Neural cell (in vitro differentiated cells): ENCODE measurements around the gene MYO9A. TPM values are rescaled to one million over a fixed set of nuclear protein-coding genes. Genes with fewer than 3 reads are reported as not detected.
"Not testable (repeated sequence)": the region's sequence is repeated elsewhere in the genome, so short reads cannot be mapped to it uniquely, and the experiment has no call there.

Source experiments
- H2AFZ ChIP-seq: fragments of 200-600, 300-800 bp; sonication (generic), shearing (Covaris generic); 2 replicates; pipeline ENCODE4 v1.6.0; 2014; ENCODE audit warnings: low read depth, mild to moderate bottlenecking, antibody characterized with exemption, low read length, moderate library complexity
- H3F3A ChIP-seq: fragments of 200-600 bp; shearing (Covaris generic); 2 replicates; pipeline ENCODE4 v1.6.1; 2016; ENCODE audit warnings: mild to moderate bottlenecking, moderate library complexity, mixed read lengths, antibody characterized with exemption, low read length; ENCODE audit not compliant: insufficient read depth, poor library complexity, severe bottlenecking
- H3K27ac ChIP-seq: fragments of 200-600, 300-800 bp; sonication (generic), shearing (Covaris generic); 2 replicates; pipeline ENCODE4 v1.5.1; 2014; ENCODE audit warnings: mild to moderate bottlenecking, low read length, moderate library complexity
- H3K27me3 ChIP-seq: fragments of 300-800, 200-600 bp; sonication (generic), shearing (Covaris generic); 2 replicates; pipeline ENCODE4 v1.6.0; 2014; ENCODE audit warnings: mild to moderate bottlenecking, low read depth, low read length, moderate library complexity; ENCODE audit not compliant: insufficient read depth
- H3K36me3 ChIP-seq: fragments of 300-800, 200-600 bp; sonication (generic), shearing (Covaris generic); 2 replicates; pipeline ENCODE4 v1.5.1; 2014; ENCODE audit warnings: mild to moderate bottlenecking, antibody characterized with exemption, low read length, moderate library complexity; ENCODE audit not compliant: insufficient read depth
- H3K4me2 ChIP-seq: fragments of 300-800, 200-600 bp; sonication (generic), shearing (Covaris generic); 2 replicates; pipeline ENCODE4 v1.6.0; 2014; ENCODE audit warnings: mild to moderate bottlenecking, low read length
- H3K4me3 ChIP-seq: fragments of 300-800, 200-600 bp; sonication (generic), shearing (Covaris generic); 2 replicates; pipeline ENCODE4 v1.5.1; 2014; ENCODE audit warnings: mild to moderate bottlenecking, low read length, moderate library complexity
- H3K79me2 ChIP-seq: fragments of 200-600 bp; shearing (Covaris generic); replicated peaks from 2 replicates; pipeline ENCODE4 v1.6.0; 2014; ENCODE audit warnings: mild to moderate bottlenecking, low read length, moderate library complexity; ENCODE audit not compliant: insufficient read depth
- H3K9ac ChIP-seq: fragments of 300-800, 200-600 bp; sonication (generic), shearing (Covaris generic); 2 replicates; pipeline ENCODE4 v1.6.1; 2016; ENCODE audit warnings: mild to moderate bottlenecking, low read length, mixed read lengths
- H3K9me2 ChIP-seq: fragments of 200-600 bp; shearing (Covaris generic); 2 replicates; pipeline ENCODE4 v1.6.1; 2016; ENCODE audit warnings: mild to moderate bottlenecking, low read length, mixed read lengths; ENCODE audit not compliant: insufficient read depth
- H3K9me3 ChIP-seq: fragments of 200-600, 300-800 bp; sonication (generic), shearing (Covaris generic); 2 replicates; pipeline ENCODE4 v1.6.1; 2016; ENCODE audit warnings: mild to moderate bottlenecking, mixed run types, low read length, moderate library complexity, mixed read lengths
- H4K20me1 ChIP-seq: fragments of 200-600 bp; shearing (Covaris generic); 2 replicates; pipeline ENCODE4 v1.6.1; 2016; ENCODE audit warnings: mild to moderate bottlenecking, mixed run types; ENCODE audit not compliant: insufficient read depth
- EP300 ChIP-seq: fragments of 450-650 bp; conservative IDR thresholded peaks from 2 replicates; pipeline ENCODE4 v1.6.1; 2014; ENCODE audit warnings: antibody characterized with exemption, mild to moderate bottlenecking, moderate library complexity; ENCODE audit not compliant: poor library complexity, severe bottlenecking
- EZH2 ChIP-seq: fragments of 200-600, 300-800 bp; shearing (Covaris generic), sonication (generic); IDR thresholded peaks from 2 replicates; pipeline ENCODE4 v1.6.1; 2014; ENCODE audit warnings: antibody characterized with exemption, low read length, borderline replicate concordance, mild to moderate bottlenecking; ENCODE audit not compliant: insufficient read depth, poor library complexity, severe bottlenecking
- MXI1 ChIP-seq: fragments of 450-650 bp; conservative IDR thresholded peaks from 2 replicates; pipeline ENCODE4 v1.6.1; 2014; ENCODE audit warnings: antibody characterized with exemption, mild to moderate bottlenecking; ENCODE audit not compliant: poor library complexity, severe bottlenecking
- POLR2AphosphoS5 ChIP-seq: IDR thresholded peaks from 2 replicates; pipeline ENCODE4 v1.6.1; 2012
- RAD21 ChIP-seq: fragments of 450-650 bp; conservative IDR thresholded peaks from 2 replicates; pipeline ENCODE4 v1.6.1; 2014; ENCODE audit warnings: antibody characterized with exemption, mild to moderate bottlenecking, moderate library complexity
- REST ChIP-seq: IDR thresholded peaks from 2 replicates; pipeline ENCODE4 v1.6.1; 2012; ENCODE audit warnings: borderline replicate concordance
- SMC3 ChIP-seq: fragments of 450-650 bp; conservative IDR thresholded peaks from 2 replicates; pipeline ENCODE4 v1.6.1; 2014; ENCODE audit warnings: antibody characterized with exemption, mild to moderate bottlenecking, moderate library complexity; ENCODE audit not compliant: poor library complexity
- TAF1 ChIP-seq: IDR thresholded peaks from 2 replicates; pipeline ENCODE4 v1.6.1; 2012; ENCODE audit warnings: low read depth
- polyA plus RNA-seq: library from polyadenylated mRNA; depleted of rRNA; stranded (reverse); fragments of >200 nt; gene quantifications from 2 replicates; pipeline ENCODE4 v1.2.3, GENCODE V29; 2014
- TF ChIP-seq, protein P1 (sequence below): fragments of 450-650 bp; IDR thresholded peaks from 2 replicates; pipeline ENCODE4 v1.5.1; 2014; ENCODE audit warnings: antibody characterized with exemption, mild to moderate bottlenecking, moderate library complexity; ENCODE audit not compliant: poor library complexity, severe bottlenecking

Gene MYO9A
- polyA plus RNA-seq, 1 donor from 2014 or later: 22.7 TPM

GRCh38 chr15:72058585-72058984, 59.4 kb downstream of the MYO9A start:
- TF ChIP-seq TAF1 (no peak), RAD21 (no peak), REST (no peak), EP300 (no peak), POLR2AphosphoS5 (no peak), SMC3 (no peak), MXI1 (no peak), EZH2 (no peak)
- TF ChIP-seq, protein P1, sequence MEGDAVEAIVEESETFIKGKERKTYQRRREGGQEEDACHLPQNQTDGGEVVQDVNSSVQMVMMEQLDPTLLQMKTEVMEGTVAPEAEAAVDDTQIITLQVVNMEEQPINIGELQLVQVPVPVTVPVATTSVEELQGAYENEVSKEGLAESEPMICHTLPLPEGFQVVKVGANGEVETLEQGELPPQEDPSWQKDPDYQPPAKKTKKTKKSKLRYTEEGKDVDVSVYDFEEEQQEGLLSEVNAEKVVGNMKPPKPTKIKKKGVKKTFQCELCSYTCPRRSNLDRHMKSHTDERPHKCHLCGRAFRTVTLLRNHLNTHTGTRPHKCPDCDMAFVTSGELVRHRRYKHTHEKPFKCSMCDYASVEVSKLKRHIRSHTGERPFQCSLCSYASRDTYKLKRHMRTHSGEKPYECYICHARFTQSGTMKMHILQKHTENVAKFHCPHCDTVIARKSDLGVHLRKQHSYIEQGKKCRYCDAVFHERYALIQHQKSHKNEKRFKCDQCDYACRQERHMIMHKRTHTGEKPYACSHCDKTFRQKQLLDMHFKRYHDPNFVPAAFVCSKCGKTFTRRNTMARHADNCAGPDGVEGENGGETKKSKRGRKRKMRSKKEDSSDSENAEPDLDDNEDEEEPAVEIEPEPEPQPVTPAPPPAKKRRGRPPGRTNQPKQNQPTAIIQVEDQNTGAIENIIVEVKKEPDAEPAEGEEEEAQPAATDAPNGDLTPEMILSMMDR: no peak
- Histone ChIP-seq H3K4me2 (no peak overlapping the region), H2AFZ (no peak overlapping the region), H3F3A (no peaks in the 10 kb centered on the region), H3K4me3 (no peak overlapping the region), H3K9ac (no peak overlapping the region), H3K79me2 (peaks cover 4% of the 10 kb centered on the region), H3K27me3 (no peaks in the 10 kb centered on the region), H3K9me2 (no peaks in the 10 kb centered on the region), H3K27ac (no peak overlapping the region), H3K36me3 (no peaks in the 10 kb centered on the region), H4K20me1 (no peaks in the 10 kb centered on the region), H3K9me3 (no peaks in the 10 kb centered on the region)

DNA sequence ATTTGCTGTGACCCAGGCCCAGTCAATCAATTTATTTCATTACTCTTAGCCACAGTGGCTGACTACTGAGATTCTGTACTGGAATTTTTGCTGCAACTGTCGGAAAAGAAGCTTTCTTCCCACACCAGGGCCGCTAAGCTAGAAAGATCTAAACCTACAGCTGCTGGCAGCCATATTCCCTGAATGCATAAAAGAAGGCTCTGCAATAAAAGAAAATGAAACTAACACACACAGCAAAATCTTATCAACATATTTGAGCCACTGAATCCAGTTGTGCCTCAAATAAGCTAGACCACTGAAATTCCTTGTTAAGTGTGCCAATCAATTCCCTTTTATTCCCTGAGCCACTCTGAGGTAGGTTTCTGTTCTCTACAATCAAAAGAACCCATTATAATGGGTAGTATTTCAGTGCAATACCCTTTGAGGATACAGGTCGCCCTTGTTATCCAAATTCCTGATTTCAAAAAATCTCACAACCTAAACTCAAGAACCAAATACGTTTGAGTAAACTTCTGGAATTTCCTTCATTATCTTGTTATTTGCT, 60.3 kb downstream of the MYO9A start:
- no peaks in the 10 kb centered on the region for H3F3A ChIP-seq
- peaks cover 7% of the 10 kb centered on the region for H3K79me2 ChIP-seq
- no peak overlapping the region for H3K4me3 ChIP-seq
- TF ChIP-seq EP300: no peak
- no peak for TF ChIP-seq SMC3
- TF ChIP-seq RAD21: no peak
- no peak for TF ChIP-seq TAF1
- TF ChIP-seq, protein P1: no peak
- no peak for TF ChIP-seq REST
- TF ChIP-seq POLR2AphosphoS5: no peak
- TF ChIP-seq MXI1: no peak
- no peak for TF ChIP-seq EZH2
- H3K27ac ChIP-seq: no peak overlapping the region
- H3K9ac ChIP-seq: no peak overlapping the region
- no peaks in the 10 kb centered on the region for H3K27me3 ChIP-seq
- H4K20me1 ChIP-seq: no peaks in the 10 kb centered on the region
- peaks cover 2% of the 10 kb centered on the region for H3K9me3 ChIP-seq
- H3K36me3 ChIP-seq: no peaks in the 10 kb centered on the region
- H2AFZ ChIP-seq: no peak overlapping the region
- no peaks in the 10 kb centered on the region for H3K9me2 ChIP-seq
- no peak overlapping the region for H3K4me2 ChIP-seq

DNA sequence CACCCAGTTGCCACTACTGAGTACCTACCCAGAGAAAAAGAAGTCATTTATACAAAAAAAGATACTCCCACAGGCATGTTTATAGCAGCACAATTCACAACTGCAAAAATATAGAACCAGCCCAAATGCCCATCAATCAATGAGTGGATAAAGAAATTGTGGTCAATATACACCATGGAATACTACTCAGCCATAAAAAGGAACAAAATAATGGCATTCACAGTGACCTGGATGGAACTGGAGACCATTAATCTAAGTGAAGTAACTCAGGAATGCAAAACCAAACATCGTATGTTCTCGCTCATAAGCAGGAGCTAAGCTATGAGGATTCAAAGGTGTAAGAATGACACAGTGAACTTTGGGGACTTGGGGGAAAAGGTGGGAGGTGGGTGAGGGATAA, 61.7 kb downstream of the MYO9A start:
- not testable (repeated sequence) for H3K27me3 ChIP-seq, H3K36me3 ChIP-seq, H3K79me2 ChIP-seq, H3K4me2 ChIP-seq, H3K9me2 ChIP-seq, H3K9ac ChIP-seq, H4K20me1 ChIP-seq, H3K27ac ChIP-seq, H3K9me3 ChIP-seq, H2AFZ ChIP-seq, H3F3A ChIP-seq, H3K4me3 ChIP-seq
